ENCODE data around the gene TMCO6. TPM values are rescaled to one million over a fixed set of nuclear protein-coding genes. Genes with fewer than 3 reads are reported as not detected.
"Not testable (repeated sequence)": the region's sequence is repeated elsewhere in the genome, so short reads cannot be mapped to it uniquely, and the experiment has no call there.

The TMCO6 gene
- total and polyA plus RNA-seq, 7 donors = 3.6 to 8.1 (median 4.9) TPM

DNA sequence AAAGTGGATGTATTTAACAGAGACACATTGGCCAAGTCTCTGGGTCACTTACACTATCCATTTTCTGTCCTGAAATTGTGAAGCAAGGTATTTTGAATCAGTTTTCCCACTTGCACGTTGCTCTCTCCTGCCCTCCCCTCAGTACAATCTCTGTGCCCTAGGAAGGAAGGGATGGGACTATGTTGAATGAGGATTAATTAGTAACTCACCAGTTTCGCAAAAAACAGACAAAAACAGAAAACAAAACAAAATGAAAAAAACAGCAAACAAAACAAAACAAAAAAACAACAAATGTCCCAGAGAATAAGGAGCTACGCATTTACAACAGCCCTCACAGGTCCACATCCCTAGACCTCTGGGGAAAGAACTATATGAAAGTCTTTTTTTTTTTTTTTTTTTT is 5.1 kb upstream of the TMCO6 start:
- Histone ChIP-seq H3K27ac (no peak overlapping the region), H3K36me3 (ENCODE audit: insufficient read depth in 1 of 2, low read depth in 1 of 2) (no peaks in the 10 kb centered on the region), H3K27me3 (ENCODE audit: insufficient read depth in 3 of 3, low read length in 2 of 3) (no peaks in the 10 kb centered on the region), H3K4me3 (no peak overlapping the region), H3K4me1 (peaks cover 5% of the 10 kb centered on the region), H3K9me3 (no peaks in the 10 kb centered on the region)
- TF ChIP-seq, protein P1, sequence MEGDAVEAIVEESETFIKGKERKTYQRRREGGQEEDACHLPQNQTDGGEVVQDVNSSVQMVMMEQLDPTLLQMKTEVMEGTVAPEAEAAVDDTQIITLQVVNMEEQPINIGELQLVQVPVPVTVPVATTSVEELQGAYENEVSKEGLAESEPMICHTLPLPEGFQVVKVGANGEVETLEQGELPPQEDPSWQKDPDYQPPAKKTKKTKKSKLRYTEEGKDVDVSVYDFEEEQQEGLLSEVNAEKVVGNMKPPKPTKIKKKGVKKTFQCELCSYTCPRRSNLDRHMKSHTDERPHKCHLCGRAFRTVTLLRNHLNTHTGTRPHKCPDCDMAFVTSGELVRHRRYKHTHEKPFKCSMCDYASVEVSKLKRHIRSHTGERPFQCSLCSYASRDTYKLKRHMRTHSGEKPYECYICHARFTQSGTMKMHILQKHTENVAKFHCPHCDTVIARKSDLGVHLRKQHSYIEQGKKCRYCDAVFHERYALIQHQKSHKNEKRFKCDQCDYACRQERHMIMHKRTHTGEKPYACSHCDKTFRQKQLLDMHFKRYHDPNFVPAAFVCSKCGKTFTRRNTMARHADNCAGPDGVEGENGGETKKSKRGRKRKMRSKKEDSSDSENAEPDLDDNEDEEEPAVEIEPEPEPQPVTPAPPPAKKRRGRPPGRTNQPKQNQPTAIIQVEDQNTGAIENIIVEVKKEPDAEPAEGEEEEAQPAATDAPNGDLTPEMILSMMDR (IDR thresholded peaks at IDR 0.05) = no peak
- DNase-seq (no peak), ATAC-seq (no peak)
- 61 to 80% (median 65%) methylated on average over 3 of the region's 3 CpGs for WGBS, 3 donors
- intact Hi-C loops (cut with DNase I) = loop anchor here in 1 of 2 donors (5.0 to 10.0 kb wide), 2 partner anchors 37 to 229 kb away; partner anchors contain the start of gene ANKHD1

DNA sequence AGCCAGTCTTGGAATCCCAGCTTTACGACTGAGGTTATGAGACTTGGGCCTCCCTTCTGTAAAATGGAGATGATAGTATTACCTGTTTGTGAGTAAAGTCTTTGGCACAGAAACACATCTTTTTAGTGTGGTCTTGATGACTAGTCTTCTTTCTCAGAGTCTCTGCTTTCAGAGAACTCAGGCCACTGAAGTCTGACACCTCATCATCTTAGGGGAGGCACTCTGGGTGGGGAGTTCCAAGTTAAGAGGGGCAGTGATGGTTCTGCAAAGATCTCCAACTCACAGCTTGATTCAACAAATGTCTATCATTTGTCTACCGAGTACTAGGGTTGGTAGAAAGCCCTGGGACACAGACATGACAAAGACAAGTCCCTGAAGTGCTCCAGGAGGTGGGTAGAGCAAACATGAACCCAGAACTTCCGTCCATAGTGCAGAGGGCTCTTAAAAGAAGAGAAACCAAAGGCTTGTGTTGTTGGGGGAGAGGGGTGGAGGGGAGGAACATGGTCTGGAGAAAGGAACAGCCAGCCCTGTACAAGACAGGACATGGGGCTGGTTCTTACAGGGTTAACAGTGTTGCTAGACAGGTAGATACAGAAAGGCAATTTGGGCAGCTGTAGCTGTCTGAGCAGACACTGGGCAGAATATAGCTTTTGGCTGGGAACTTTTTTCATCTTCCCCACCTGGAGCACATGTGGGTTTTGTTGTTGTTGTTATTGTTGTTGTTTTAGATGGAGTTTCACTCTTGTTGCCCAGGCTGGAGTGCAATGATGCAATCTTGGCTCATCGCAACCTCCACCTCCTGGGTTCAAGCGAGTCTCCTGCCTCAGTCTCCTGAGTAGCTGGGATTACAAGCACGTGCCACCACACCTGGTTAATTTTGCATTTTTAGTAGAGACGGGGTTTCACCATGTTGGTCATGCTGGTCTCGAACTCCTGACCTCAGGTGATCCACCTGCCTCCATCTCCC is 3.7 kb upstream of the TMCO6 start:
- ATAC-seq (no peak), DNase-seq (no peak)
- 85 to 91% (median 87%) methylated on average over 8 of the region's 8 CpGs for WGBS, 3 donors
- no peak overlapping the region for H3K27ac ChIP-seq
- H3K4me3 ChIP-seq = no peak overlapping the region
- TF ChIP-seq, protein P1 (IDR thresholded peaks at IDR 0.05) = no peak
- H3K4me1 ChIP-seq = peaks cover 13% of the 10 kb centered on the region
- intact Hi-C loops (cut with DNase I) = loop anchor here (5.0 to 10.0 kb wide), 3 partner anchors 68 to 263 kb away; partner anchors contain the start of gene ANKHD1 (in 1 of the 2)
- H3K36me3 ChIP-seq (ENCODE audit: insufficient read depth in 1 of 2, low read depth in 1 of 2) = no peaks in the 10 kb centered on the region
- H3K27me3 ChIP-seq (ENCODE audit: insufficient read depth in 3 of 3, low read length in 2 of 3) = no peaks in the 10 kb centered on the region
- H3K9me3 ChIP-seq = no peaks in the 10 kb centered on the region

DNA sequence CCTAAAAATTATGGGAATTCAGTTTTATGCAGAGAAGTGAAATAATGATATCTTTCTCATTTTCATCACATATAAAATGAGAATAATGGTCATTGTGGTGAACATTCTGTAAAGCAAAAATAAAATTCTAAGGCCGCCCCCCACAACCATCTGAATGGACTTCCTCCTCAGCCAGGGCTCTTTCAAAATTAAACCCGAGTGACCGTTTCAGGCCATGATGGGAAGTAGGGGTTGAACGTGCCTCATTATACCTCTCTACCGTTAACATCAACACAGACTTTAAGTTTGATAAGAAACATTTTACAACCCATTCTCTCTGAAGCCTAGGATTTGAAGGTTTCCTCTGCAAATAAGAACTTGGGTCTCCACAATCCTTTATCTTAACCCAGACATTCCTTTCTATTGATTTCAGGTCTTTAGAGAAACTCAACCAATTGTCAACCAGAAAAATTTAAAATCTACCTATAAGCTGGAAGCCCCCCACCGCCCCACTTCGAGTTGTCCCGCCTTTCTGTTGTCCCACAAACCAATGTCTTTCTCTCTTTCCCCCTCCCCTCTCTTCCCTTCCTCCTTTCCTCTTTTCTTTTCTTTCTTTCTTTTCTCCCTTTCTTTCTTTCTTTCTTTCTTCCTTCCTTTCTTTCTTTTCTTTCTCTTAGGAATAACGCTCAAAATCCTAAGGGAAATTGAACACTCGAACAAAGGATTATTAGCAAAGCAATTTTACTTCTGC is 1.7 kb upstream of the TMCO6 start:
- 88 to 92% (median 90%) methylated on average over 10 of the region's 10 CpGs for WGBS, 3 donors
- DNase-seq (no peak), ATAC-seq (no peak)
- Histone ChIP-seq H3K4me3 (no peak overlapping the region), H3K36me3 (ENCODE audit: insufficient read depth in 1 of 2, low read depth in 1 of 2) (peaks cover 0 to 16% of the 10 kb centered on the region in 2 donors), H3K9me3 (no peaks in the 10 kb centered on the region), H3K27ac (no peak overlapping the region), H3K27me3 (ENCODE audit: insufficient read depth in 3 of 3, low read length in 2 of 3) (no peaks in the 10 kb centered on the region), H3K4me1 (peaks cover 13% of the 10 kb centered on the region)
- intact Hi-C loops (cut with DNase I) = loop anchor here (2.0 to 10.0 kb wide), 5 partner anchors 70 to 265 kb away; partner anchors contain the start of genes EIF4EBP3 (in 2 of the 2), ANKHD1 (in 1 of the 2), APBB3 (in 1 of the 2) and SLC35A4 (in 1 of the 2)
- TF ChIP-seq, protein P1 (IDR thresholded peaks at IDR 0.05) = no peak

DNA sequence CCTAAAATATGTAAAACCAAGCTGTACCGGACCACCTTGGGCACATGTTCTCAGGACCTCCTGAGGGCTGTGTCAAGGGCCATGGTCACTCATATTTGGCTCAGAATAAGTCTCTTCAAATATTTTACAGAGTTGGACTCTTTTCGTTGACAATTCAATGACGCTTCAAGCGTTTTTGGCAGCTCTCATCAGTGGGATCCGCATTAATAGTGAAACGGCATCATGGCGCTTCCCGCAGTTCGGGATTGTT is 428 bp upstream of the TMCO6 start:
- H3K27ac ChIP-seq = peak overlapping the region; percentile 90
- peak in 1 of 4 donors; percentile 2 for ATAC-seq
- intact Hi-C loops (cut with DNase I) = loop anchor here (2.0 to 10.0 kb wide), 5 partner anchors 72 to 267 kb away; partner anchors contain the start of genes EIF4EBP3 (in 2 of the 2), ANKHD1 (in 1 of the 2), APBB3 (in 1 of the 2) and SLC35A4 (in 1 of the 2)
- peaks cover 0 to 28% of the 10 kb centered on the region in 2 donors for H3K36me3 ChIP-seq (ENCODE audit: insufficient read depth in 1 of 2, low read depth in 1 of 2)
- 11 to 17% (median 12%) methylated on average over 9 of the region's 9 CpGs for WGBS, 3 donors
- not testable (repeated sequence) for H3K9me3 ChIP-seq; H3K4me1 ChIP-seq; DNase-seq; H3K27me3 ChIP-seq (ENCODE audit: insufficient read depth in 3 of 3, low read length in 2 of 3)
- peak overlapping the region; percentile 82 for H3K4me3 ChIP-seq

DNA sequence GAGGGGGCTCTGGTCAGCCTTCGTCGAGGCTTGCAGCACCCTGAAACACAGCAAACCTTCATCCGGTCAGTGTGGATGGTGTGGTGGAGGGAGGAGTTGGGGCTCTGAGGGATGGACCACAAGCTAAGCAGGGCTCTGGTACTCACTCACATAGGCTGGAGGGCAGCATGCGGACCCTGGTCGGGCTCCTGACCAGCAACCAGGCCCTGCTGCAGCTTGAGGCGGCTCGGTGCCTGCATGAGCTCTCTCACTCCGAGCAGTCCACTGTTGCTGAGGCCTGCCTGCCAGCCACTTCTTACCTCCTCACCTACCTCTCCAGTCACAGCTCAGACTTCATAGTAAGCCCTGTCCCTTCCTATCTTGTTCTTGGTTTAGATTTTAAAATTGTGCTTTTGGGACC is 2.5 kb downstream of the TMCO6 start:
- intact Hi-C loops (cut with DNase I) = loop anchor here in 1 of 2 donors (10.0 kb wide), 1 partner anchor 237 kb away; the partner anchor contains the start of gene ANKHD1
- WGBS, 3 donors = 86 to 90% (median 88%) methylated on average over 8 of the region's 8 CpGs
- TF ChIP-seq, protein P1 (IDR thresholded peaks at IDR 0.05) = no peak
- no peaks in the 10 kb centered on the region for H3K27me3 ChIP-seq (ENCODE audit: insufficient read depth in 3 of 3, low read length in 2 of 3)
- DNase-seq (no peak), ATAC-seq (no peak)
- peaks cover 18% of the 10 kb centered on the region for H3K4me1 ChIP-seq
- H3K36me3 ChIP-seq (ENCODE audit: insufficient read depth in 1 of 2, low read depth in 1 of 2) = peaks cover 6 to 53% of the 10 kb centered on the region in 2 donors
- H3K4me3 ChIP-seq = no peak overlapping the region
- H3K27ac ChIP-seq = no peak overlapping the region
- H3K9me3 ChIP-seq = no peaks in the 10 kb centered on the region
